Trophoblast cell (in vitro differentiated cells and primary cell): Measurements from ENCODE around the gene ST6GALNAC3.

Experiments used
- DNase-seq, 2 donors: peaks; one replicate each; pipeline ENCODE4 v3.0.0-alpha.2; 2016
- H2AFZ ChIP-seq: 2 replicates; pipeline ENCODE4 v1.6.1; 2013; ENCODE audit warnings: low read length, moderate library complexity, mild to moderate bottlenecking; ENCODE audit not compliant: insufficient read depth, poor library complexity
- H2AK5ac ChIP-seq: 2 replicates; pipeline ENCODE4 v1.6.1; 2013; ENCODE audit warnings: mild to moderate bottlenecking, low read length
- H2BK120ac ChIP-seq: 2 replicates; pipeline ENCODE4 v1.6.1; 2013; ENCODE audit warnings: low read length, mild to moderate bottlenecking, moderate library complexity; ENCODE audit not compliant: insufficient read depth, poor library complexity
- H2BK12ac ChIP-seq: 2 replicates; pipeline ENCODE4 v1.6.1; 2013; ENCODE audit warnings: mild to moderate bottlenecking, low read length, moderate library complexity
- H2BK5ac ChIP-seq: 2 replicates; pipeline ENCODE4 v1.6.1; 2013; ENCODE audit warnings: low read length, low read depth, moderate library complexity, mild to moderate bottlenecking; ENCODE audit not compliant: poor library complexity
- H3K14ac ChIP-seq: 2 replicates; pipeline ENCODE4 v1.6.1; 2013; ENCODE audit warnings: mild to moderate bottlenecking, low read length
- H3K18ac ChIP-seq: 2 replicates; pipeline ENCODE4 v1.6.1; 2013; ENCODE audit warnings: mild to moderate bottlenecking, low read length
- H3K23ac ChIP-seq: 2 replicates; pipeline ENCODE4 v1.6.1; 2013; ENCODE audit warnings: low read length
- H3K27ac ChIP-seq: 2 replicates; pipeline ENCODE4 v1.5.1; 2013; ENCODE audit warnings: low read depth, mild to moderate bottlenecking, inconsistent platforms, low read length, moderate library complexity
- H3K27me3 ChIP-seq: 2 replicates; pipeline ENCODE4 v1.6.1; 2013; ENCODE audit warnings: inconsistent platforms, mild to moderate bottlenecking, low read length, moderate library complexity; ENCODE audit not compliant: insufficient read depth
- H3K36me3 ChIP-seq, 2 experiments: 1 replicate in 1 of 2; 2 replicates in 1 of 2; pipeline ENCODE4 v1.6.1; 2013; ENCODE audit warnings: low read length in 2 of 2, mild to moderate bottlenecking in 2 of 2, moderate library complexity in 1 of 2; ENCODE audit not compliant: insufficient read depth in 2 of 2, control insufficient read depth in 1 of 2
- H3K4ac ChIP-seq: 2 replicates; pipeline ENCODE4 v1.6.1; 2013; ENCODE audit warnings: low read depth, mild to moderate bottlenecking, low read length, moderate library complexity
- H3K4me1 ChIP-seq, 2 experiments: 1 replicate in 1 of 2; 2 replicates in 1 of 2; pipeline ENCODE4 v1.6.1; 2013; ENCODE audit warnings: low read length in 2 of 2, mild to moderate bottlenecking in 2 of 2, moderate library complexity in 1 of 2; ENCODE audit not compliant: insufficient read depth in 2 of 2, control insufficient read depth in 1 of 2
- H3K4me2 ChIP-seq: 2 replicates; pipeline ENCODE4 v1.6.1; 2013; ENCODE audit warnings: inconsistent platforms, mild to moderate bottlenecking, low read length, moderate library complexity
- H3K4me3 ChIP-seq: 2 replicates; pipeline ENCODE4 v1.5.1; 2013; ENCODE audit warnings: mild to moderate bottlenecking, low read depth, low read length, inconsistent platforms
- H3K79me1 ChIP-seq: one replicate; pipeline ENCODE4 v1.6.1; 2013; ENCODE audit warnings: low read length
- H3K79me2 ChIP-seq: 2 replicates; pipeline ENCODE4 v1.6.1; 2013; ENCODE audit warnings: low read length, mild to moderate bottlenecking; ENCODE audit not compliant: control insufficient read depth, insufficient read depth, poor library complexity
- H3K9ac ChIP-seq: 2 replicates; pipeline ENCODE4 v1.6.1; 2013; ENCODE audit warnings: mild to moderate bottlenecking, low read length
- H3K9me3 ChIP-seq: 2 replicates; pipeline ENCODE4 v1.6.1; 2013; ENCODE audit warnings: low read depth, mild to moderate bottlenecking, control low read depth, inconsistent platforms, low read length; ENCODE audit not compliant: insufficient read depth
- H4K12ac ChIP-seq: 2 replicates; pipeline ENCODE4 v1.6.1; 2013; ENCODE audit warnings: low read depth, mild to moderate bottlenecking, low read length, moderate library complexity
- H4K8ac ChIP-seq: 2 replicates; pipeline ENCODE4 v1.6.1; 2013; ENCODE audit warnings: low read depth, mild to moderate bottlenecking, low read length, moderate library complexity
- H4K91ac ChIP-seq: one replicate; pipeline ENCODE4 v1.6.1; 2013; ENCODE audit warnings: low read depth, mild to moderate bottlenecking, low read length, moderate library complexity
- WGBS: extraction: QIAGEN DNeasy Blood & Tissue Kit; methylation state at CpG from one replicate; pipeline ENCODE4 v1.1.7; 2013; ENCODE audit warnings: missing lambda C conversion rate; ENCODE audit not compliant: insufficient read length, insufficient coverage; ENCODE audit errors: extremely low coverage; 5-methylcytosine and 5-hydroxymethylcytosine counted together

Gene ST6GALNAC3

DNA sequence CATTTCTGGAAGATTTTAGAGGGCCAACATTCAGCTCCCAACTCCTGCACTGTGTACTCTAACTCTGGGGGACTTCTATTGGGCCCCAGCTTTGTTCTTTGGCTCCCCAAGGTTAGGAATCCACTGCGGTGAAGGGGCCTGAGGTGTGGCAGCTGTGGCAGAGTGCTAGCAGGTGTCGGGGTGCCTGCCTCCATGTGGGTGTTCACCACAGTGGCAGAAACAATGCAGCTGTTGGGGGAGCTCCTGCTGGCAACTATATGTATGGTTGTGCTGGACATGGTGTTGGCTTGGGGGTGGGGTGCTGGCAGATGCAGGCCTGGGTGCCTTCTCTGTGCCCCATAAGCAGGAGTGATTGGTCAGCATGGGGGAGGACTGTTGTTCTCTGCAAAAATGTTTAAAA lies 95.5 kb downstream of the ST6GALNAC3 start:
- DNase-seq: no peak
- Histone ChIP-seq H3K9me3 (no peaks in the 10 kb centered on the region), H3K18ac (no peak overlapping the region), H3K4me3 (no peak overlapping the region), H3K4ac (no peak overlapping the region), H2AFZ (no peak overlapping the region), H2AK5ac (no peak overlapping the region), H3K14ac (no peak overlapping the region), H3K4me1 (no peaks in the 10 kb centered on the region), H3K23ac (no peak overlapping the region), H3K27ac (no peak overlapping the region), H2BK12ac (no peak overlapping the region), H4K91ac (no peak overlapping the region), H3K79me1 (no peaks in the 10 kb centered on the region), H3K9ac (no peak overlapping the region), H4K8ac (no peak overlapping the region), H3K4me2 (no peak overlapping the region), H2BK120ac (no peak overlapping the region), H3K36me3 (no peaks in the 10 kb centered on the region), H2BK5ac (no peak overlapping the region), H4K12ac (no peak overlapping the region), H3K79me2 (no peaks in the 10 kb centered on the region), H3K27me3 (no peaks in the 10 kb centered on the region)
- no CpG with 5 or more reads among the region's 2 CpGs for WGBS

DNA sequence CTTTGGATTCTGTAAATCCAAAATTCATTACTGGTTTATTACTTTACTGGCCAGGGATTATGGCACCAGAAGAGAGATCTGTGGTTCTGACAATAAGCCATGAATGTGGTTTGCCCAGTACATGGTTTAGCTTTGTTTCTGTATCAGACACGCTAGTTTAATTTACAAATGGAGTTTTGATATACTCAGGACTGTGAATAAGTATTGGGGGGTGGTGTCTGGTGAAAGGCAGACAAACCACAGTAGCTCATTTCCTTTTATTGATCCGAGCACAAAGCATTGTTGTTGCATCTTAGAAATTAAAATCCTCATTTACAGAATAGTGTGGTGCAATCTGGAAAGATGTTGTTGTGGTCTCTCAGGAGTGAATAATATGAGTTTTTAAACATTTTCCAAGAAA lies 96.0 kb downstream of the ST6GALNAC3 start:
- no peak overlapping the region for H4K8ac ChIP-seq
- no peak overlapping the region for H3K9ac ChIP-seq
- no peak overlapping the region for H2BK120ac ChIP-seq
- no peaks in the 10 kb centered on the region for H3K9me3 ChIP-seq
- H3K4me1 ChIP-seq: no peaks in the 10 kb centered on the region
- no peak for DNase-seq
- no peaks in the 10 kb centered on the region for H3K36me3 ChIP-seq
- no peak overlapping the region for H3K23ac ChIP-seq
- no peak overlapping the region for H3K27ac ChIP-seq
- H3K79me2 ChIP-seq: no peaks in the 10 kb centered on the region
- no peak overlapping the region for H3K14ac ChIP-seq
- no peaks in the 10 kb centered on the region for H3K27me3 ChIP-seq
- H4K12ac ChIP-seq: no peak overlapping the region
- no peak overlapping the region for H3K4ac ChIP-seq
- no CpG with 5 or more reads among the region's 2 CpGs for WGBS
- H3K4me2 ChIP-seq: no peak overlapping the region
- no peak overlapping the region for H3K18ac ChIP-seq
- H3K4me3 ChIP-seq: no peak overlapping the region
- H4K91ac ChIP-seq: no peak overlapping the region
- H2AK5ac ChIP-seq: no peak overlapping the region
- no peak overlapping the region for H2BK5ac ChIP-seq
- no peaks in the 10 kb centered on the region for H3K79me1 ChIP-seq
- H2AFZ ChIP-seq: no peak overlapping the region
- H2BK12ac ChIP-seq: no peak overlapping the region

DNA sequence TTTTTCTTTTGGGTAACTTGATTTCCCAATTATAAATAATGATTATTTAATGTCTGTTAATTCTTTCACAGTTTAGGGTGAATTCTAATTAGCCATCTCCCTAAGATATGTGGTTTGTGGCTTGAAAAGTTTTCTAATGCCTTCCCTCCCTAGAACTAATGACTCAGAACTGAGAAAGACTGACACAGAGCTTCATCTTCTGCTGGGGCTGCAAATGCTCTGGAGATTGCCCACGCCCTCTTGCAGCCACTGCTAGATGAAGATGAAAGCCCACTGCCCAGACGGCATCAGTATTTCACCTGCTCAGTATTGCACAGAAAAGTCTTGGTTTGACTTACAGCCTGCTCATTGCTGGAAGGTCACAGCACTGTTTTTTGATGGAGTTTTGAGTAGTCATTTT lies 101.5 kb downstream of the ST6GALNAC3 start:
- Histone ChIP-seq H3K4ac (no peak overlapping the region), H3K9me3 (peaks cover 2% of the 10 kb centered on the region), H3K9ac (no peak overlapping the region), H2AK5ac (no peak overlapping the region), H2BK120ac (no peak overlapping the region), H4K12ac (no peak overlapping the region), H3K18ac (no peak overlapping the region), H3K27ac (no peak overlapping the region), H3K4me2 (no peak overlapping the region), H3K4me3 (no peak overlapping the region), H3K79me2 (no peaks in the 10 kb centered on the region), H2BK12ac (no peak overlapping the region), H3K27me3 (no peaks in the 10 kb centered on the region), H4K91ac (no peak overlapping the region), H3K79me1 (no peaks in the 10 kb centered on the region), H3K14ac (no peak overlapping the region), H4K8ac (no peak overlapping the region), H3K4me1 (no peaks in the 10 kb centered on the region), H3K23ac (no peak overlapping the region), H3K36me3 (peaks cover 2 to 5% of the 10 kb centered on the region in 2 experiments), H2BK5ac (no peak overlapping the region), H2AFZ (no peak overlapping the region)
- no peak for DNase-seq
- no CpG with 5 or more reads among the region's 2 CpGs for WGBS

DNA sequence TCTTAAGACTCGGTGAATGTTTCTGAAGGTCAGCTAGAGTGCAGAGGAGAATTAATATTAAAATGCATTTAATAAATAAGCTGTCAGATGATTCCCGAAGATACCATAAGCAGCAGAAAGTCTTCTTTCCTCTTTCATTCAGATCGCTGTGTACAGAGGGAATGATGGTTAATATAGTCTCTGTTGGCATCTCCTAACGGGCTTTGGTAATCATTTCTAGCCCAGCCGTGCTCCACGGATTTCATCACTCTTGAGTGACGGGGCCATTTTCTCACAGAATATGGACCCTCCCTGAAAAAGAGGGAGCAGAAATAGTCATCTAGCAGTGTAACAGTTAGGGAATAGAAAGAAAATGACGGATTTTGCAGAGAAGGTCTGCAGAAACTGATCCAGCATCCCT lies 103.1 kb downstream of the ST6GALNAC3 start:
- H2AK5ac ChIP-seq: no peak overlapping the region
- no peak overlapping the region for H4K91ac ChIP-seq
- H3K9ac ChIP-seq: no peak overlapping the region
- H3K27ac ChIP-seq: no peak overlapping the region
- no peak overlapping the region for H3K4me2 ChIP-seq
- H2BK120ac ChIP-seq: no peak overlapping the region
- H3K36me3 ChIP-seq: peaks cover 2 to 5% of the 10 kb centered on the region in 2 experiments
- H3K79me2 ChIP-seq: no peaks in the 10 kb centered on the region
- H2BK5ac ChIP-seq: no peak overlapping the region
- no peak overlapping the region for H2AFZ ChIP-seq
- H3K4me1 ChIP-seq: no peaks in the 10 kb centered on the region
- H3K23ac ChIP-seq: no peak overlapping the region
- no peak overlapping the region for H3K4me3 ChIP-seq
- no peaks in the 10 kb centered on the region for H3K27me3 ChIP-seq
- no peak overlapping the region for H2BK12ac ChIP-seq
- H3K4ac ChIP-seq: no peak overlapping the region
- WGBS: no CpG with 5 or more reads among the region's 8 CpGs
- H3K9me3 ChIP-seq: peaks cover 2% of the 10 kb centered on the region
- no peak overlapping the region for H4K12ac ChIP-seq
- H4K8ac ChIP-seq: no peak overlapping the region
- H3K18ac ChIP-seq: no peak overlapping the region
- no peak overlapping the region for H3K14ac ChIP-seq
- H3K79me1 ChIP-seq: no peaks in the 10 kb centered on the region
- DNase-seq: no peak
